Body of pancreas (tissue), 4 donors: ENCODE results near the gene ATP5MC3. TPM values are rescaled to one million over a fixed set of nuclear protein-coding genes. Genes with fewer than 3 reads are reported as not detected.

Experiments used
- ATAC-seq: fragments of 150-250 bp; one replicate; pipeline ENCODE4 v1.9.1; 2016
- DNase-seq, 4 donors: peaks; one replicate each; pipeline ENCODE4 v3.0.0-alpha.2; 2019
- H3K27ac ChIP-seq, 4 donors: fragments of 200-600 bp; sonication (generic); 1 replicate in 3 of 4; 2 replicates in 1 of 4; pipeline versions ENCODE4 v1.5.1 to v1.6.1; 2016 to 2019; ENCODE audit warnings: mild to moderate bottlenecking in 1 of 4, mixed read lengths in 1 of 4, moderate library complexity in 1 of 4
- H3K27me3 ChIP-seq, 2 donors: fragments of 200-600 bp; sonication (generic); one replicate each; pipeline ENCODE4 v1.6.0; 2016; ENCODE audit warnings: mild to moderate bottlenecking in 1 of 2
- H3K36me3 ChIP-seq, 2 donors: fragments of 200-600 bp; sonication (generic); replicated peaks in 1 of 2; 2 replicates each; pipeline ENCODE4 v1.5.1; 2016; ENCODE audit warnings: low read depth in 2 of 2; ENCODE audit not compliant: insufficient read depth in 1 of 2
- H3K4me1 ChIP-seq: fragments of 200-600 bp; sonication (generic); one replicate; pipeline ENCODE4 v1.6.0; 2016
- H3K4me3 ChIP-seq, 2 donors: fragments of 200-600 bp; sonication (generic); 1 replicate in 1 of 2; 2 replicates in 1 of 2; pipeline ENCODE4 v1.5.1; 2016 to 2019
- H3K9me3 ChIP-seq, 3 donors: fragments of 200-600 bp; sonication (generic); 1 replicate in 2 of 3; 2 replicates in 1 of 3; pipeline ENCODE4 v1.5.1; 2016
- POLR2A ChIP-seq, 3 donors: fragments of 450-650 bp; IDR thresholded peaks; one replicate each; pipeline ENCODE4 v1.6.1; 2016; ENCODE audit warnings: antibody characterized with exemption in 3 of 3, mild to moderate bottlenecking in 2 of 3
- WGBS, 2 donors: methylation state at CpG; one replicate each; pipeline ENCODE4 v1.1.5; 2017; 5-methylcytosine and 5-hydroxymethylcytosine counted together
- intact Hi-C: fragments of 100-400 bp; cut with DNase I; formaldehyde crosslinking; loops from one replicate; pipeline ENCODE4 v1.15.1; 2023
- total RNA-seq, 2 donors: library from RNA; depleted of rRNA; stranded (reverse); fragments of >200 nt; gene quantifications; one replicate each; pipeline ENCODE4 v1.1.0, GENCODE V29; 2016
- TF ChIP-seq, protein P1 (sequence below), 7 experiments: fragments of 450-650 bp in 4 of 7; fragments of 200-600 bp in 3 of 7; sonication (generic) in 3 of 7; IDR thresholded peaks; one replicate each; pipeline ENCODE4 v1.5.1; 2016 to 2019; ENCODE audit warnings: antibody characterized with exemption in 7 of 7

The ATP5MC3 gene
- total RNA-seq, 2 donors from 2014 or later: 43.3 to 51.1 TPM

DNA sequence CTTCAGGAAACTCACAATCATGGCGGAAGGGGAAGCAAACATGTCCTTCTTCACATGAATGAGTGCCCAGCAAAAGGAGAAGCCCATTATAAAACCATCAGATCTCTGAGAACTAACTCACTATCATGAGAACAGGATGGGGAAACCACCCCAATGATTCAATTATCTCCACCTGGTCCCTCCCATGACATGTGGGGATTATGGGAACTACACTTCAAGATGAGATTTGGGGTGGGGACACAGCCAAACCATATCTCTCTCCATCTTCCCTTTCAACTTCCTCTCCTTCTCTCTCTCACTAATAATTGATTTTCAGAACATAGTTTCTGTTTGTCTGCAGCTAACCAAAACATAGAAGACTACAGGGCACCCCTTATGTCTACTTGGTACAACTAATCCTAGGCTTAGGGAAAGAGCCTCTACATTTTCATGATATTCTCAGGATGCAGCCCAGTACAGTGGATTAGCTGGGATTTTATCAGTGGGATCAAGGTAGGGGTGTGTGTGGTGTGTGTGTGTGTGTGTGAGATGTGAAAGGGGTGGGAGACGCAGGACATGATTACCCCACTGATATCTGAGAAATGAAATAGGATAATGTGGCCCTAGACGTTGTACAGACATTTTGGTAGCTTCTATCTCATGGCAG, 10.7 kb downstream of the ATP5MC3 start:
- Histone ChIP-seq H3K36me3 (no peaks in the 10 kb centered on the region), H3K4me3 (no peak overlapping the region), H3K27ac (no peak overlapping the region), H3K27me3 (no peaks in the 10 kb centered on the region), H3K4me1 (peaks cover 23% of the 10 kb centered on the region), H3K9me3 (no peaks in the 10 kb centered on the region)
- TF ChIP-seq POLR2A (IDR thresholded peaks at IDR 0.05): no peak
- TF ChIP-seq, protein P1, sequence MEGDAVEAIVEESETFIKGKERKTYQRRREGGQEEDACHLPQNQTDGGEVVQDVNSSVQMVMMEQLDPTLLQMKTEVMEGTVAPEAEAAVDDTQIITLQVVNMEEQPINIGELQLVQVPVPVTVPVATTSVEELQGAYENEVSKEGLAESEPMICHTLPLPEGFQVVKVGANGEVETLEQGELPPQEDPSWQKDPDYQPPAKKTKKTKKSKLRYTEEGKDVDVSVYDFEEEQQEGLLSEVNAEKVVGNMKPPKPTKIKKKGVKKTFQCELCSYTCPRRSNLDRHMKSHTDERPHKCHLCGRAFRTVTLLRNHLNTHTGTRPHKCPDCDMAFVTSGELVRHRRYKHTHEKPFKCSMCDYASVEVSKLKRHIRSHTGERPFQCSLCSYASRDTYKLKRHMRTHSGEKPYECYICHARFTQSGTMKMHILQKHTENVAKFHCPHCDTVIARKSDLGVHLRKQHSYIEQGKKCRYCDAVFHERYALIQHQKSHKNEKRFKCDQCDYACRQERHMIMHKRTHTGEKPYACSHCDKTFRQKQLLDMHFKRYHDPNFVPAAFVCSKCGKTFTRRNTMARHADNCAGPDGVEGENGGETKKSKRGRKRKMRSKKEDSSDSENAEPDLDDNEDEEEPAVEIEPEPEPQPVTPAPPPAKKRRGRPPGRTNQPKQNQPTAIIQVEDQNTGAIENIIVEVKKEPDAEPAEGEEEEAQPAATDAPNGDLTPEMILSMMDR (IDR thresholded peaks at IDR 0.05): no peak
- intact Hi-C loops: no loop called here
- 81% methylated on average over 3 of the region's 3 CpGs for WGBS, 2 donors
- DNase-seq (no peak), ATAC-seq (no peak)

DNA sequence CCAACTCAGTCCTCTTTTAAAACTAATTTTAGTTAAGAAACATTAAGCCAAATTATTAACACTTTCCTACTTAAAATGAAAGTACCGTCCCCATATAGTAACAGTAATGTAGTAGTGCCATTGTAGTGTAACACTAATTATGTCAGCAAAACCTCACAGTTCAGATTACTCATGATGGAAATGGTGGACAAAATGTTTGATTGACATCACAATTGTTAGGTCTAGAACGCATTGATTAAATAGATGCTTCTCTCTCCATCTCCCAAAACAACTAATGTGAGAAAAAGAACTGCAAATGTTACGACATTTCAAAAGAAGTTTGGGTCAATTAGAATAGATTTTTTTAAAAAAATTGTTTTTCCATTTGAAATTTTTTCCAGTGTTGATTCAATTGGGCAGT, 12.3 kb downstream of the ATP5MC3 start:
- H3K4me3 ChIP-seq: no peak overlapping the region
- intact Hi-C loops: no loop called here
- peak overlapping the region in 2 of 4 donors; percentile 89 to 92 for H3K27ac ChIP-seq
- no peaks in the 10 kb centered on the region for H3K27me3 ChIP-seq
- no peak for TF ChIP-seq POLR2A (IDR thresholded peaks at IDR 0.05)
- TF ChIP-seq, protein P1 (IDR thresholded peaks at IDR 0.05): no peak
- peaks cover 26% of the 10 kb centered on the region for H3K4me1 ChIP-seq
- no peaks in the 10 kb centered on the region for H3K9me3 ChIP-seq
- no peaks in the 10 kb centered on the region for H3K36me3 ChIP-seq
- ATAC-seq (no peak), DNase-seq (no peak)
- WGBS, 2 donors: 40% methylated on average over 3 of the region's 3 CpGs

- no peaks in the 10 kb centered on the region for H3K36me3 ChIP-seq
- H3K4me3 ChIP-seq: peak overlapping the region in 1 of 2 donors; percentile 91
- no peaks in the 10 kb centered on the region for H3K27me3 ChIP-seq
- DNase-seq (no peak), ATAC-seq (peak; percentile 20)
- WGBS, 2 donors: 0 to 1% methylated on average over 11 of the region's 11 CpGs
- peak overlapping the region; percentile 86 to 92 (median 90) for H3K27ac ChIP-seq
- intact Hi-C loops: no loop called here
- H3K4me1 ChIP-seq: peaks cover 26% of the 10 kb centered on the region
- TF ChIP-seq POLR2A (IDR thresholded peaks at IDR 0.05): peak; percentile 46 to 86 (median 86)
- TF ChIP-seq, protein P1 (IDR thresholded peaks at IDR 0.05): no peak
- H3K9me3 ChIP-seq: no peaks in the 10 kb centered on the region
Measured at GRCh38 chr2:175168564-175168945, 13.0 kb downstream of the ATP5MC3 start.

DNA sequence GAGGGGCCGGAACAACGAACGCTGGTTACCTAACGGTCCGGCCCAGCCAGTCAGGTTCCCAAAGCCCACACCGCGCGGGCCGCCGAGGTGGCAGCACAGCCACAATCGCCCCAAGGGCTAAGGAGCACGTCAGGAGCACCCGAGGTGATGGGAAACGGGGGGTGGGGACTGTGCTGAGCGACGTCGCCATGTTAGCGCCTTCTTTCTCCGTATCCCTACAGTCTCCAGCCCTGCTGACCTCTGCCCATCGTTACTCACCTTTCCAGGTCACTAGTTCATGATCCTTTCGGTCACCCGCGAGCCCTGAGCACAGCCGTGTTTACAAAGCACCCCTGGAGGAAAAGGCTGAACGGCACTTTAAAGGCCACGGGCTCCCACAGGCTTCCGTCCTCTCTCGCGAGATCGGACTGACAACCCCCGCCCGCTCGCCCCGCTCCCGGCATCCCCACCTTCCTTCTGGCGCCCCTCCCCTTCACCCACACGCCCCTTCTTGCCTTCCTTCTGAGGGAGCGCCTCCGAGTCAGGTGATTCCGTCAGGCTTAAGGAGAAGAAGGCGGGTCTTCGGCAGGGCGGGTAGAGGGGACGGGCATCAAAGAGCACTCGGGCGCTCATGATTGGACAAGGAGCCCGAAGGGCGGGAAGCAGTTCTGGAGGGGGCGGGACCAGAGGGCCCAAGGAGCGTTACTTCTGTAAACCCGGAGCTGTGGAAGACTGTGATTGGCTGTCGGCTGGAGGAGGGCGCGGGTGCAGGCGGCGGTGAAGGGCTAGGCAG, 13.5 kb downstream of the ATP5MC3 start, which contains the start of gene ATF2:
ATF2 (minus strand) TSS at position 412 of the 772 bp plus-strand sequence. CDS start 31,760 bp downstream, outside the sequence.
- TF ChIP-seq POLR2A (IDR thresholded peaks at IDR 0.05): peak in 2 of 3 donors; percentile 66 to 68
- TF ChIP-seq, protein P1 (IDR thresholded peaks at IDR 0.05): peak in 1 of 7 experiments; percentile 25
- ATAC-seq: peak; percentile 95
- H3K36me3 ChIP-seq: no peaks in the 10 kb centered on the region
- peak; percentile 98 to 100 (median 99) for DNase-seq
- H3K9me3 ChIP-seq: no peaks in the 10 kb centered on the region
- intact Hi-C loops: no loop called here
- H3K4me3 ChIP-seq: peak within 1 kb of the TSS; percentile 72 to 91
- WGBS, 2 donors: 0 to 1% methylated on average over 53 to 56 of the region's 56 CpGs
- no peaks in the 10 kb centered on the region for H3K27me3 ChIP-seq
- peaks cover 26% of the 10 kb centered on the region for H3K4me1 ChIP-seq
- peak within 1 kb of the TSS; percentile 86 to 92 (median 90) for H3K27ac ChIP-seq
